ELF-1 (cell line): ENCODE measurements around the gene UBE2QL1.

Experiments
- DNase-seq: peaks from one replicate; pipeline ENCODE4 v3.0.0-alpha.2; 2016; ENCODE audit warnings: low read depth, low spot score

UBE2QL1 gene

DNA sequence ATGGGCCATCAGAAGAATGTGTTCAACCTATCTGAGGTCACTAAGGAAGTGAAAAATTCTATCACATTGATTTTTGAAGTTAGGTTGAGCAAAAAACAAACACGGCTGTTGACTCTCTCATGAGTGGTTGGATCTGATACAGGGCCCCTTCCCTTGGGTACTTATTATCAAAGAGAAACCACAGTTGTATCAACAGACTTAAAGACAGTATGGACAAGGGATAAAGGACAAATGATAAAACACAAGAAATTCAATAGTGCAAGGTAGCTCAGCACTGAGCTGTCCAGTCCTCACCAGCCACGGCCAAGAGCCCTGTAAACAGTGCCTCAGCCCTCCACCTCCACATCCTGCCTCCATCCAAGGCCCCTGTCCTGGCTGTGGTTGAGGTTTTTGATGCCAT is 86.9 kb downstream of the UBE2QL1 start:
- DNase-seq, result no peak

DNA sequence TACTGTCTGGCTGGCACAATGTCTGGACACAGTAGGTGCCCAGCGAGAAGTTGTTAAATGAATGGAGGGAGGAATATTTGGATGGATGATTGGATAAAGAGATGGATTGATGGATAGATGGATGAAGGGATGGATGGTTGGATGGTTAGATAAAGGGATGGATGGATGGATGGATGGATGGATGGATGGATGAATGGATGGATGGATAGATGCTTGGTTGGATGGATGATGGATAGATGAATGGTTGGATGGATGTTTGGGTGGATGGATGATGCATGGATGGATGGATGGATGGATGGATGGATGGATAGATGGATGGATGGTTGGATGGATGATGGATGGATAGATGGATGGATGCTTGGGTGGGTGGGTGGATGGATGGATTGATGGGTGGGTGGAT is 90.4 kb downstream of the UBE2QL1 start:
- no peak for DNase-seq

DNA sequence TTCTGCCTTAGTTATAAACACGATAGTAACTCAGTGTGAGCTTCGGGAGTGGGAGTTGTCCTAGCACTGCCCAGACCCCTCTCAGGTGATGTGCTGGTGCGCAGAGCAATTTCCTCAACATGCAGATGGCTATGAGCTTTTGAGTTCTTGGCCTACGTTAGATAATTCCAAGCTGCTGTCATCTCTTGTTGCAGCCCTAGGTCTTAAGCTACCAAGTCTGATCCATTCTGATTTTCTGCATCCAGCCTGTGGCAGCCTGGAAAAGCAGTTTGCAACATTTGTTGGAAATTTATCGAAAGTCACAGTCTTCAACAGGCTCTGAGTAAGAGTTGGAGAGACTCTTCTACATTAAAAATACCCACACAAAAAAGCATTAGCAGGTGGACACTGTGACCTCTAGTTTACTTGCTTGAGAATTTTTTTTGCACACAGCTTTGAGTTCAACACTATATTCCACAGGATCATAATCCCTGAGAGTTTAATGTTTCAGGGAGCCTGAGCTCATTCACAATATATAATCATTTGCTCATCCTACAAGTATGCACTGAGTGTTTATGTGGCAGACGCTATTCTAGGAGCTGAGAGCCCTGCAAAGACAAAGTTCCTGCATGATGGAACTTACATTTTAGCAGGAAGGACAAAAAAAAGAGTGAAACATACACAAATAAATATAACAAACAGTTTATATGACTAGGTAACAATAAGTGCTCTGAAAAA is 91.6 kb downstream of the UBE2QL1 start:
- DNase-seq, result no peak

DNA sequence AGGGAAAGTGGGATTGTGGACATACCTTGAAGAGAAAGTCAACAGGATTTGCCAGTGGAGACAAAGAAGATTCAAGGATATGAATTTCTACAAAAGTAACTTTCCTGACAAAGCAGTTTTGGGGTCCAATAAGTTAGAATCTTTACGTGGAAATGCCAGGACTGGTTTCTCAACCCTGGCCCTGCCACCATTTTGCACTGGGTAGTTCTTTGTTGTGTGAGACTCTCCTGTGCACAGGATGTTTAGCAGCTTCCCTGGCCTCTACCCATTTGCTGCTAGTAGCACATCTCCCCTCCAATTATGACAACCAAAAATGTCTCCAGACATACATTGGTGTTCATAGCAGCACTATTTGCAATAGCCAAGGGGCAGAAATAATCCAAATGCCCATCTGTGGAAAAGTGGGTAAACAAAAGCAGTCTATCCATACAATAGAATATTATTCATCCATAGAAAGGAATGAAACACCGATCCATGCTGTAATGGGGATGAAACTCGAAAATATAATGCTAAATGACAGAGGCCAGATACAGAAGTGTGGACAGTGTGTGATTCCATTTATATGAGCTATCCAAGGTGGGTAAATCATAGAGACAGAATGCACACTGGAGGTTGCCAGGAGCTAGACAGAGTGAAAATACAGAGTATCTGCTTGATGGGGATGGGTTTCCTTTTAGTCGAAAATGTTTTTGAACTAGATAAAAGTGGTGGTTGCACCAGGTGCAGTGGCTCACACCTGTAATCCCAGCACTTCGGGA is 92.8 kb downstream of the UBE2QL1 start:
- no peak for DNase-seq

DNA sequence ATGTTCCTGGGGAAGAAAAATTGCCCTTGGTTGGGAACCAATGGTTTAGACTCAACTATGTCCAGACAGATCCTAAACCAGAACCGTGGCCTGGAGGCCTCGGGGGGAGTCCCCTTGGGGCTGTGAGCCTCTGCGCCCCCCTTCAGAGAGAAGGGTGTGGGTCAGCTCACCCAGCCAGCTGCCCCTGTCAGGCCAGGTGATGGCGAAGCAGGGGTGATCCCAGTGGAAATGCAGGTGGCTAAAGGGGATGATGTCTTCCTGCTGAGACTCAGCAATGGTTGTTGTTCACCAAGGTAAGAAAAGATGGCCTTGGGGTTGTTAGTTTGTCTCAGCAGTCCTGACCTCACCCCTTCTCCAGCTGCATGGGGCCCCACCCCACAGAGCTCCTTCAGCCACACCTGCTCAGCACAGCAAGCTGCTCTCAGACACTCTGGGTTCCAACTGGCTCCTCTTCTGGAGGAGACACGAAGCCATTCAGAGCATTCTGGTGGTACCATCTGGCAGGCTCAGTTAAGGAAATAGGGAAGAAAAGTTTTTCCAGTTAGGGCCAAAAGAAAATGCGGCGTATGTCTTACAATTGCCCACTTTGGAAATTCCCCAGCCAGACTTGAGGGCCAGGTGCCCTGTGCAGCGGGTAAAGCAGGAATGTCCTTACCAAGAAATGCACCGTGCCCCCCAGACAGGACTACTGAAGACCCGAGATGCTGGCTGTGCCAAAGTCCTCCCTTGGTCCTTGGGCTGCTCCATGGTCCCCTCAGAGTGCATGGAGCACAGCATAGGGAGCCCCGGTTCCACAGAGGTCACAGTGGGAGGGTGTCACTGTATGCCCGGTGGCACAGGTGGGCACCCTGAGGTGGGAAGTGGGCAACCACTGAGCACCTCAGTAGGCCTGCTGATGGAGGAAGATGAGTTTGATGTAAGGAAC is 94.0 kb downstream of the UBE2QL1 start:
- no peak for DNase-seq

DNA sequence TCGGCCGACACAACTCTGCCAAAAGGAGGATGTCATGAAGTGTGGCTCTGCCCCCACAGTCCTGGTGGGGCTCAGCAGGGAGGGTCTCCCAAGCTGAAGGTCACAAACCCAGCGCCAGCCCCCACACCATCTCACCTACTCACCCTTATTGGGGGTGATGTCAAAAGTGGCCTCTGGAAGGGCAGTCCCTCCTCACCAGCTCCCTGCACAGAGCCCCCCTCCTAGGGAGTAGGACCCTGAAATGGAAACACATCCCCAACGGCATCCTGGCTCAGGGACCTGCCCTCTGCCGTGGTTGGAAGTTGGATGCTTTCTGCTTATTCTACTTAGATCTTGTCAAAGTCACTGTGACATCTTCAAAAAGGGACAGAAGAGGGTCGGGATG is 94.7 kb downstream of the UBE2QL1 start:
- DNase-seq, result no peak

DNA sequence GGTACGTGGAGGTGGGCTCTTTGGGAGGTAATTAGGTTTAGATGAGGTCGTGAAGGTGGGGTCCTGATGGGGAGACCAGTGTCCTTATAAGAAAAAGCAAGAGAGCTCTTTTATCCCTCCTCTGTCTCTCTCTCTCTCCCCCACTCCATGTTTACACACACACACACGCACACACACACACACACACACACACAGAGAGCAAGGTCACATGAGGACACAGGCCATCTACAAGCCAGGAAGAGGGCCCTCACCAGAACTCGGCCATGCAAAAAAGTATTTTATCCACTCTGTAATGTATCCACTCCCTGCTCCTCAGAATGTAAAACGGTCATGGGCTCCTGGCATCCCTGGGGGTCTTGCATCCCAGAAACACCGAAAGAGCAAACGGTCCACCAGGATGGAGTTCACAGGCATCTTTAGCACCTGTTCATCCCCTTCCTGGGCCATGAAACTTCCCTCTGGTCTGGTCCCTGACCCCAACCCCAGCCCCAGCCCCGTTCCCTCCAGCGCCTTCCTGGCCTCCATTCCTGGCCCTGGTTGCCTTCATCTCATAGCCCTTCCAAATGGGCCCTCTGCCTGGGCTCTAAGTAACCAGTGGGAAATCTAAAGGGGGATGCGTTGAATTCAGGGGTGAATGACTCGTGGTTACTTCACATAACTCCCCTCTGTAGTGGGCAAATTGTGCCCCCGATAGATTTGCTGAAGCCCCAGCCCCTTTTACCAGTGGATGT is 95.3 kb downstream of the UBE2QL1 start:
- DNase-seq, result no peak
